Heart left ventricle (tissue), 13 donors: Measurements from ENCODE around the gene OXSR1.

Experiments
- POLR2A ChIP-seq, 2 donors: fragments of 450-650 bp; IDR thresholded peaks; one replicate each; pipeline ENCODE4 v1.6.1; 2017; ENCODE audit warnings: antibody characterized with exemption in 2 of 2, mild to moderate bottlenecking in 2 of 2, moderate library complexity in 2 of 2
- TF ChIP-seq, protein P1 (sequence below), 12 donors: fragments of 200-600 bp; sonication (generic) in 4 of 12; IDR thresholded peaks; one replicate each; pipeline versions ENCODE4 v1.5.0 to v1.8.0; 2018 to 2022; ENCODE audit warnings: antibody characterized with exemption in 12 of 12, mild to moderate bottlenecking in 5 of 12
- donor health status: ischemic (EF 13 %, LVEDD 7.1; RV severe dilation, severe dysfunction).
- donor health status: DM: no; HTN: yes; CAD: no.
- donor health status: DM: no; HTN: no; CAD: no.
- donor health status: ischemic (EF 25% LVEDD 6.9; RV normal size, moderate dysfunction).
- donor health status: ischemic (EF 25% LVEDD 5.7; RV mildly dilated, moderate dysfunction).
- donor health status: ischemic (EF 35%, LVEDD 5.7; RV mildly dilated, moderate dysfunction).
- donor health status: nonischemic (EF 11% LVEDD 7.7; RV severe dilation, severe dysfunction).
- donor health status: DM: yes; HTN: yes; CAD: no.
- donor health status: PGD.
- donor health status: ischemic (EF 29% LVEDD 5.4; RV normal size, mild dysfunction).
- donor health status: nonischemic (EF 23%, LVEDD 6.1; RV moderate dilation, normal function).

DNA sequence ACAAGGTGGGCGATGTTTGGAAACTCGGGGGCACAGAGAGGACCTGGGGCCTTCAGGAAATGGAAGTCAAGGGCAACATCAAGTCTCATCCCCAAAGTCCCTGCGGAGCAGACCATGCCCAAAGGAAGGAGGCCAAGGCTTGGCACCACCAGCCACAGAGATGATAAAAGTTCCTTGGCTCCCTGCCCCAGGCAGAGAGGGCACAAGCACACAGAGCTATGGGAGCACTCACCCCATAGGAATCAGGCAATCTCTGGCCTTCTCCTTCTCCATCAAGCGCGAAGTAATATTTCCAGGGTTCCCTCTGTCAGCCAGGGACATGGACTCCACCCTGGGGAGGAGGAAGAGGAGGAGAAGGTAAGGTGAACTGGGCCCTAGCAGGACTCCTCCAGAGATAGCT lies 36.3 kb upstream of the OXSR1 start:
- TF ChIP-seq, protein P1, sequence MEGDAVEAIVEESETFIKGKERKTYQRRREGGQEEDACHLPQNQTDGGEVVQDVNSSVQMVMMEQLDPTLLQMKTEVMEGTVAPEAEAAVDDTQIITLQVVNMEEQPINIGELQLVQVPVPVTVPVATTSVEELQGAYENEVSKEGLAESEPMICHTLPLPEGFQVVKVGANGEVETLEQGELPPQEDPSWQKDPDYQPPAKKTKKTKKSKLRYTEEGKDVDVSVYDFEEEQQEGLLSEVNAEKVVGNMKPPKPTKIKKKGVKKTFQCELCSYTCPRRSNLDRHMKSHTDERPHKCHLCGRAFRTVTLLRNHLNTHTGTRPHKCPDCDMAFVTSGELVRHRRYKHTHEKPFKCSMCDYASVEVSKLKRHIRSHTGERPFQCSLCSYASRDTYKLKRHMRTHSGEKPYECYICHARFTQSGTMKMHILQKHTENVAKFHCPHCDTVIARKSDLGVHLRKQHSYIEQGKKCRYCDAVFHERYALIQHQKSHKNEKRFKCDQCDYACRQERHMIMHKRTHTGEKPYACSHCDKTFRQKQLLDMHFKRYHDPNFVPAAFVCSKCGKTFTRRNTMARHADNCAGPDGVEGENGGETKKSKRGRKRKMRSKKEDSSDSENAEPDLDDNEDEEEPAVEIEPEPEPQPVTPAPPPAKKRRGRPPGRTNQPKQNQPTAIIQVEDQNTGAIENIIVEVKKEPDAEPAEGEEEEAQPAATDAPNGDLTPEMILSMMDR (IDR thresholded peaks at IDR 0.05) = no peak
- no peak for TF ChIP-seq POLR2A (IDR thresholded peaks at IDR 0.05)
